GM19239 (cell line): ENCODE results near the gene PITX2.

Experiments
- DNase-seq: peaks from one replicate; pipeline ENCODE4 v3.0.0; 2011; ENCODE audit warnings: low spot score; ENCODE audit not compliant: insufficient read length
- FAIRE-seq: peaks from 2 replicates; lab custom pipeline; 2011; peaks lifted over from hg19 to GRCh38; lab: Jason Lieb, UNC

Gene PITX2

DNA sequence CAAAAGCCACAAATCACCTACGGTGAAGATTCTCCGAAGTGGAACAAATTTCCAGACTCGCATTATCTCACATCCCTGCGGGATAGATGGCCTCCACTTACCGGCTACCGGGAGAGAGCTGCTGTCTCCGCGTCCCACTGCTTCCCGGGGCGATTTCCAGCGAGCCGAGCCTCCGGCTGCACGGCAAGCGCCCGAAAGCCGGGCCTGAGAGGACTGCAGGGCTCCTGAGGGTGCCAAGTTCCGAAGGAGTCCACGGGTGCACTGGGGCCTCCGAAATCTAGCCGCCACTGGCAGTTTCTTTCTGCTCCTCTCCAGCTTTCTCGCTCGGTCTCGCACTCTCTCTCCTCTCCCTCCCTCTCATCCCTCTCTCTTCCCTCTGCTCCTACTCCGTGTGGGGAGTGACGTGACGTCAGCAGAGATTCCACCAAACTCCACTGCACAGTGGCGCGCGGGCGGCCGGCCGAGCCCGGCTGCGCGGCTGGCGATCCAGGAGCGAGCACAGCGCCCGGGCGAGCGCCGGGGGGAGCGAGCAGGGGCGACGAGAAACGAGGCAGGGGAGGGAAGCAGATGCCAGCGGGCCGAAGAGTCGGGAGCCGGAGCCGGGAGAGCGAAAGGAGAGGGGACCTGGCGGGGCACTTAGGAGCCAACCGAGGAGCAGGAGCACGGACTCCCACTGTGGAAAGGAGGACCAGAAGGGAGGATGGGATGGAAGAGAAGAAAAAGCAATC, 14.0 kb upstream of the PITX2 start:
- no peak for FAIRE-seq
- no peak for DNase-seq

DNA sequence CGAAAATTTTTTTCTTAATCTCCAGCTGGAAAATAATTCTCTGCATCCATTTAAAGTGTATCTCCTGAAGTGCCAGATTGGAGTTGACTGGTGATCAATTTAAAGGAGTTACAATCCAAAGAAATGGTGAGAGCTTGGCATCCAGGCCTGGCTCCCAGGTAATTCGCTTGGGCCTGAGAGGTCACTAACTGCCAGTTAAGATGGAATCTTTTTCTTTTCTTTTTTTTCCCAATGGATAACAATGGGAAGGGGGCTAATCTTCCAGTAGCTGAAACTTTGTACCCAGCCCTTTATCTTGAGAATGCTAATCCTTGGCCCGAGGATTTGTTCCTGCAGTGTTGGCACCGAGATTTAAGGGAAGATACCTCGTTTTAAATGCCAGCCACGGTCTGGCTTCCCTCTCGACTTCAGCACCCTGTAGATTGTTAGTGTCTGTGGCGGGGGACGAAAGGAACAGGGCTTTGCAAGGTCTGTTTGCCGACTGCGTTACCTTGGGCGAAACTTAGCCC, 13.3 kb upstream of the PITX2 start:
- DNase-seq (no peak), FAIRE-seq (no peak)

DNA sequence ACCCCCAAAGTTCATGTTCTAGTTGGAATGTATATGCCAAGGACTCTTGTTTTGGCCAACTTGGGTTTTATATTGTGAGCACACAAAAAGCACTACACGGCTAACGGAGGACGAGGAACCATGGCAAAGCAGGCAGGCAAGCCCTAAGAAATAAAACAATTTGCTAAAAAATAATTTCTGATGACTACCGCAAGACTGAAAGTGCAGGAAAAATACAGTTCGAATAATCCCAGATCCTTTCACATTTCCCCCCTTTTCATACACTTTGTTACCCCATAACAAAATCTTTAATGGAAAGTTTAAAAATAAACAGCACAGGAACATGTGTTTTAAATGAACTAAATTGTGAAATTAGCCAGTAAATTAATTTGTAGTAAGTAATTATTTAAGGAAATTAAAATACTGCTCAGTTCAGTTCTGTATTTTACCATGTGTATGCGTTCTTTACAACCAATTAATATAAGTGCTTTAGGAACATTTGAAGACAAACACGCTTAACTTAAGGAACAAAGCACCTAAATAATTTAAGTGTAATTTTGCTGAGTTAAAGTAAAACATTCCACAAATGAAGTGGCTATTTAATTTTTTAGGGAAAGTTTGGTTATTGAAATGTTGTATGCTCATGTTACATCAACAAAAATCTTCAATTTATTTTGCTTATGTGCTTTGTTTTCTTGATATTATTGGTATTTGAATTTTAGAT, 12.4 kb upstream of the PITX2 start:
- DNase-seq = no peak
- no peak for FAIRE-seq

DNA sequence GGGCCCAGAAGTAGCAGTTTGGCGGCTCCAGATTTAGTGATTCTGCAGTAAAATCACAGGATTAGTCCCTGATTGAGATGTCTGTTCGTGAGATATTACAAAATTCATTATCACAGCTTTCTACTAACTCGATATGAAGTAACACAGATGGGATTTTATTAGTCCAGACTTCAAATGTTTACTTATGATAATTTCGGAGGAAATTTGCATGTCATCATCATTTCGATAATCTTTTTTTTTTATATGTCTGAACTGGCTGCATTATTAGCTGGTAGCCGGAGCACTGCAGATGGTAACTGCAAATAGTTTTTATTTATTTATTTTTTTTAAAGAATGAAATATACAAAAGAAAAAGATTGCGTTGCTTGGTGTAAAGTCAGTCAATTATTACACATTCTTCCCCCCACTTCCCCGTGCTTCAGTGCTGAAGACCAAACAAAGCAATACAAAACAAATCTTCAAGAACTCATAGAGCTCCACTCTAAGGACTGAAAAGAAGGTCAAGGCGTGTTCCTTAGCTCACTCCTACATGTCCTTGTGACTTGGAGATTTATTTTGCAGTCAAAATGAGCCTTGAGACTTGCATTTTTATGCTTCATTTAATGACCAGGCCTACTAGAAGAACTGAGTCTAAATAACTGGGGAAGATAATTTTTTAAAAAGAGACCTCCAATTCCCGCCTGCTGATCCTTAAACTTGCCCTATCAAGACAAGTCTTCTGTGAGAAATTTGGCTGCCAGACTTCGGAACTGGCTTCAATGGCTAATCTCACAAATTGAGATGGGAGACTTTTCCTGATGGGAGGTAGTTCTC, 11.7 kb upstream of the PITX2 start:
- no peak for FAIRE-seq
- DNase-seq = no peak

DNA sequence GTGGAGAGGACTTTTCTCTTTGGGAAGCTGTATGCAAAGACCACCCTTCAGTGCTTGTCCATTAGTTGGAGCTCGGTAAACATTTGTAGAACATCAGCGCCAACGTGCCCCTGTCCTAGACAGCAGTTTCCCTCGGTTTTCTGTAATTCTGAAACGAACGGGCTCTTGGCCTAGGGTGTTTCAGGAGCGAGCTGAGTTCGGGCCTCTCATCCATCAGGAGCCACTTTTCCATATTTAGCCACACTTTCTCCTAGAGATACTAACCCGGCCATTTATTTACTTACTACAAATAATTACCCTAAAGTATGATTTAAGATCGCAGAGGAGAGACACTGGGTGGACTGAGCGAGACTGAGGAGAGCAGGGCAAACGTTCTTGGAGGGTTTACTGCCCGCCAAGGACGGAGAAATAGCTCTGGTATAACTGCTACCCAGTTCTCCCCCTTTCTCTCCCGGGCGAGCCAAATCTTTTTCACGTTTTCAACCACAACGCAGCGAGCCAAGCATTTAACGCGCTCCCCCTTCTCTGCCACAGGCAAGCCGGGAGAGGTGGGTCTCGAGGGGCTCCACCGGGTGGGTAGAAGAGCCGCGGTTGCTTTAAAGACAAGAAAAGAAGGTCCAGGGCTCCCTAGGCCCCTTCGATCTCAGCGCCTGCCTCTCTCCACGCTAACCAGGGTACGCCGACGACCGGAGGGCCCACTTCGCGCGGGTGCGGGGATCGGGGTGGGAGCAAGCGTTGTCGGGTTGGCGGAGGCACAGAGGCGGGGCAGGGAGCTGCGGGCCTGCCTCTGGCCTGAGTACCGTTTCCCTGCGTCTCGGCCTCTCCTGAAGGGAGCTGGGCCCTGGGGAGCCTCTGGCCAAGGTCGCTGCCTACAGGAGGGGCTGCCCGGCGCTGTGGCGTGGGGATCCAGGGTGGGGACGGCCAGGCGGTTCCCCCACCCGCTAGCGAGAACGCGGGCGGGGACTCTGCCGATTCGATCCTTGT, 10.8 kb upstream of the PITX2 start:
- DNase-seq (no peak), FAIRE-seq (no peak)

DNA sequence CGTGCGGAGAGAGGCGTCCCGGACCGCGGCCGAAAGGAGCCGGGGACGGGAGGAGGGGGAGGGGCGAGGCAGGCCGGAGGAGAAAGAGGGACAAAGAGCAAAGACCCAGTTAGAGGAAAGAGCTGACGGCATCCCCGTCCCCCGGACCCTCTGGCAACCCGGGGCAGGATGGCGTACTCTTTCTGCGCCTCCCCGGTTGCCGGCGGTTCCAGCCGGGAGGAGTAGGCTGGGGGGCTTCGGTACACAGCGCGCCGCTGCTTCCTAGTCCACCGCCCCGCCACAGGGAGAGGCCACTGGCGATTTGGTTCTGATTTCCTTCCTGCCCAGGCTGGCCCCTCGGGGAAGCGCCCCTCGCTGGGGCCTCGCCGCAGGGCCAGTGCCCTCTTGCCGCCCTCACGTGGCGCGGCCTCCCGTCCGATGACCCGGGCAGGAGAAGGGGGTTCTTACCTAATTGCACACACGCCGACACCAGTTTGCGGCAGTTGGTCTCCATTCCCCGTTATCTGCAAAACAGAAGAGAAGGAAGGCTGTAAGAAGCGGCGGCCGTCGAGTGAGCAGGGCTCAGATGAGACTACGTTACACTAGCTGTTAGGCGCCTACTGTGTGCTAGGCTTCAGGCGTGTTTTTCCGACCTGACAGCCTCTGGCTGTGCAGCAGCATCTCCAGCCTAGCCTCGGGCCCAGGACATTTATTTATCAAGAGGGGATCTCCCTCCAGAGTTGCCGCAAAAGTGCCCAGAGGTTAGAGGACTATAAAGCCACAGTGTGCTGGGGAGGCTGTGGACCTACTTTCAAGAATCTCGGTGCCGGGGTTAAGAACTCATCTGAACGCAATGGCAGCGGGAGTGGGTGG, 9.9 kb upstream of the PITX2 start:
- DNase-seq (no peak), FAIRE-seq (no peak)

DNA sequence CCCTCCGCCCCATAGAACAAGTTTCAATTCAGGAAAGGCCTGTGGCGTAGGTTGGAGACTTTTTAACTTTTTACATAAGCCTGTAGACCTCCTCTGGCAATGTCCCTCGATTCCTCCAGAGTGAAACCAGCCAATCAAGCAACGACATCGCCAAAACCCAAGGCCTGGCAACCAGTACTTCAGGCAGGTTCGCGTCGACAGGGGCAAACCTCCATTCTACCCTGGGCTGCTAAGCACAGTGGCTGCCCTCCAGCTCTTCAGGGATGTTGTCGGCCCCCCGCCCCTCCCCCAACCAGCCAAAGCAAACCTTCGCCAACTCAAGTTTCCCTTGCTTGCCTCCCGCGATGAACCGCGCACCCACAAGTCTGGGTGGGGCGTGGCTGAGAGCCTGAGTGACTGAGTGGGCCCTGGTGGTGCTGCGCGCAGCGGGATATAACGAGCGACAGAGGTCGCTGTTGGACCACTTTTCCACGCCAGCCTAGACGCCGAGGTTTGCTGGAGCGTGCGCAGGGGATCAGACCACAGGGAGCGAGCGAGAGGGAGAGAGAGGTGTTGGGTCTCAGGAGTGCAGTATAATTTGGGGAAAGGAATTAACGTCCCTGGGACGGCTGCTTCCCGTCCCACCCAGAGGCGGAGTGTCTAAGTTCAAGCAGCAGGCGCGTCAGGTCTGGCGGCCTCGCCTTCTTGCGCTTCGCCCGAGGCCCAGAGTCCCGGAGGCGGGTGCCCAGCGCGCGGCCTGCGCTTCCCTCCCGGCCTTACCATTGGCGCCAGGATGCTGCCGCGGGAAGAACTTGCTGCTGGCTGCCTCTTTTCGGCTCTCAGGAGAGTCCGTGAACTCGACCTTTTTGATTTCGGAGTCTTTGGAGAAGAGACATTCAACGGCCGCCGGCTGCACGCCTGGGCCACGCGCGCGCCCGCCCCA, 9.0 kb upstream of the PITX2 start:
- peak; percentile 68 for FAIRE-seq
- peak; percentile 73 for DNase-seq

DNA sequence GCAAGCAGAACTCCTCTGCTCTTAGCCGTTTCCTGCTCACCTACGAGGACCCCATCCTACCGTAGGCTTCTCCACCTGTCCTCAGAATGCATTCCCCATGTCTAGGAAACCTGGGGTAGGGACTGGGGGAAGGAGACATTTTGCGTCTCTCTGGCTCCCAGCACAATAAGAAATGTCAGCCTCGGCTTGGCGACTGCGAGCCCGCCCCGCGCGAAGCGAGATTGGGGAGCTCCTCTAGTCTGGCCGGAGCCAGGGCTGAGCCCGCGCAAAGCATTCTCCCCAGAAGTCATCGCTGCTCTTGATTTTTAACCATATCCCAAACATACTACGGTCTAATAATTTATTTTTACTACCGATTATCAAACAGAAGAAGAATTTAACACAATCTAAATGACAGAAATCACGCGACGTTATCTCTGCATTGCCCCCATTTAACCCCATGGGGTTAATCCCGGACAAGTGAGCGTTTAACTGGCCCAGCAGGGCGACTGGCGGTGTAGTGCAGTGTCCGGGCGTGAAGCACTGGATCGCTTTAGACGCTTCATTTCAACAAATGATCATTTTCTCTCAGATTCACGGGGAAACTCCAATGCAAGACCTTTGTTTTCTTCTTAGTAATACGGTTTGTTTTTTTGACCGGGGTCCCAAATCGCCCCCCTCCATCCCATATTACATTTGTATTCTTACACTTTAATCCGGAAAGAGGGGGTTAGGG, 8.0 kb upstream of the PITX2 start:
- DNase-seq (no peak), FAIRE-seq (no peak)

DNA sequence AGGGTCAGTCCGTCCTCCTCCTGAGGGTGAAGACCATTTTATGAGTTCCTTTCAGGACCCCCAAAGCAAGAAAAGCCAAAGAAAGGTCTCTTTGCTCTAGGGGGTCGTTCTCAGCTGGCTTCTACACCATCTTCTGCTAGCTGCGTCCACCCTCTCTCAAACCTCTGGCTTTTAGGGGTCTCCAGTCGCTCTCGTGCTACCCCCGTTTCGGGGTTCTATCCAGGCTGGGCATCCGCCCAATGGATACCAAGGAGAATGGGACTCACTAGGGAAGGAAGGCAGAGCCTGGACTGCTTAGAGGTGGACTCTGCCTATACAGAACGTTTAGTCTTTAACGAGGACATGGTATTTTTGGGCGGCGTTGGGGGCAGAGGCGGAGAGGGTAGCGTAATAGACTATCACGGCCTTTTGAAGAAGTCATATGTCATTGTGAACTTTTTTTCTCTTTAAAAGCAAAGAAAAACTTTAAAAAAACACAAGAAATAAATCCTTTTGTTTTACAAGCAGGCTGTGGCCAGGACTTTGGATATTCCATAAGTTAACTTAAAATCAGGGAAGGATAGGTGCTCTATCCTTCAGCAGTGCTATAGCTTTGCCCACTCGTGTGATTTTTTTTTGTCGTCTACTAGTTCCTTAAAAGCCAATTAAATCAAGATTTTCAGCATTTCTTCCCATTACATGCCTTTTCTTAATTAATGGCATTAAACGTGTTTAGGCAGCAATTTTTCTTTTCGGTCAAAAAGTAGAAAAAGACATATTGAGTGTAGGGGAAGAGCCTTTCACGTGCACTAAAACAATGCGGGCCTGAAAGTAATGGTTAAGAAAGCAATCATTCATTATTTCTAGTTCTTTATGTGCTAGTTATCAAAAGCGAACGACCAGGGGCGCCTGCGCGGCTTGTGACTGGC, 7.2 kb upstream of the PITX2 start:
- FAIRE-seq (no peak), DNase-seq (no peak)

DNA sequence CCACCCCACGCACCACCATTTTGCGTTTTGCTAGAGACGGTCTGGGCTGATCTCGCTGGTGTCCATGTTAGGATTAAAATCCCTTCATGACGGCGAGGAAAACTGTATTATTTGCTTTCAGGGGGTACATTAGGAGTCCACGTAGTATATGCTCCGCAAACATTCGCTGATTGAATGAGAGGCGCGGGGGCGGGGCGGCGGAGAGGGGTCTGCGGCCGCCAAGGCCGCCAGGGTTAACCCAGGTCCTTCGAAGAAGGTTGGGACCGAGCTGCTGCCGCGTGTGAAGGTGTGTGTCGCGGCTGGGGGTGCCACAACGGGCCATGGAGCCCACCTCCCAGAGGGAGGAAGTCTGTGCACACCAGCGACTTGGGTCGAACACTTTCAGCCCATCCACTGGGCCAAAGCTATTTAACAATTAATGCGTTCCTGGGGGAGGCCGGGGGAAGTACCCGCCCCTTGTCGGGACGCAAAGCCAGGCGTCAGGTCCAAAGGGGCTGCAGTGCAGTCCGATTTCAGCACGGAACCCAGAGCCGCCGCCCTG, 6.4 kb upstream of the PITX2 start:
- FAIRE-seq (no peak), DNase-seq (no peak)

DNA sequence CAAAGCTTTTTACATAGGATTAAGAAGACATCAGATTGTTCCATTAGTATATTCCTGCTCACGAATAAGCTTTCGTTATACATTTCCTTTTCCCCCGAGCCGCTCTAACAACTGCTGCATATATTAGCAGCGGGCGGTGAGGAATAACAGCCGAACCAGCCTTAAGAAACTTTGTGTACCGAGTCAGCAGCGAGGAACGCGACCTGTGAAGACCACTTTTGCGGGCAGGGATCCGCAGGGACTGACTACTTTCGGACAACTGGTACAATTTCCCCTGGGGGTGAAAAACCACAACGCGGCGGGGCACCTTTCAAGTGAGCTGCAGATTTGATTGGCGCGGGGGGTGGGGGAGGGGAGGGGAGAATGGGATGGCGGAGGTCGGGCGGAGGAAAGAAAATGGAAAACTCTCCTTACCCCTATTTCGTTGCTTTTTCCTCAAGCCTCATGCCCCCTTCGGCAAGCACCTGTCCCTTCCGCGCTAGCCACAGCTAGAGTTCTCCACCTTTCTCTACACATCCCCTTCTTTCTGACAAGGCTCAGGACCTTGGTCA, 5.9 kb upstream of the PITX2 start:
- FAIRE-seq (no peak), DNase-seq (no peak)

DNA sequence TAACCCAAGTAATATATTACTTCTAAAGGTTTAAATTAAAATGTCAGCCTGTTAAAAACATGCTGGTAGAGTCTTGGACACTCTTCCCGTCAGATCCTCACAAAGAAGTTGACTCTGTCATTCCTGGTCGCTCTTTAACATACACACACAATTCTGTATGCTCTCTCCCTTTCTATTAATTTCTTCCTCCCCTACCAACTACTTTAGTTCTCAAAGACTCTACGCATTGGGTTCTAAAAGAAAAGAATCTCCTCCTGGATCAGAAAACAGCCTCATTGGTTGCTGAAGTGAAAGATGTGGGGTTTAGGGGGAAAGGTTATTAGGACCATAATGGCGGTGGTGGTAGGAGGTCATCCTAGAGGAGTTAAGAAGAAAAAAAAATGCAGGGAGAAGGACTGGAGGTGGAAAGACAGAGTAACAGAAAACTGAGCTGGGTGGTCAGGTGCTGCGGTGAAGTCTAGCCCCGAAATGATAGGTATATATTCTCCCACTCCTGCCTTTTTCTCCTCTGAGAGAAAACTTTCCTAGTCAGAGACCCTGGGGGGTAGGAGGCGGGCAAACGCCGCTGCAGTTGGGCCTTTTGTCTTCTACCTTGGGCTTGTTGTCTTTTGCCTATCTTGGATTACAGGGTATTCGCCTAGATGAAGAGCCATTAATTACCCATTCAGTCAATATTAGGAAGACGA, 5.2 kb upstream of the PITX2 start:
- FAIRE-seq (no peak), DNase-seq (no peak)

DNA sequence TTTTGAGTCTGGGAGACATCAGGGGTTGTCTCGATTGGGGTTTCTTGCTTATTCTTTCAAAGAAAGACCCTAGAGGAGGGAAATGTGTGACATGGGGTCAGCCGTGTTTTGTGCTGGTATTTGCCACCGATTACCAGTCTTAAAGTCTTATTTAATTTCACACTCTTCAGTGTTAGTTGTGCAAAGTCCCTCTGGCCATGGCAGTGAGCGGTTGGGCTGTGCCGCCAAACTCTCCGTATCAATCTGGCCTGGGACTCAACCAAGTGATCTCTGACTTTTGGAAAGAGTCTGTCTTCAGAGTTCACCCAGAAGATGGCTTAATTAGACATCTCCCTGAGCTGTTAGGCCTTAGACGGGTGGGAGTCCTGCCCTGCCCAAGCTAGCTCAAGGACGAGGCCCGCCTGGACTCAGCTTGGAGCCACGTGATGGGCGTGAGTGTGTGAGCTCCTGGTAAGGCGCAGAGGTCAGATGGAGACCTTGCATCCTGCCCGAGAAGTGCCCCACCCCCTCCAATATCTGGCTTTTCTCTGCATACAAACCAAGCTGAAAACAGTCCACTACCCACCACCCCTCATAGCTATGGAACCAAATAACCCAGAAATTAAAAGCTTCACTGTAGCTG, 3.8 kb upstream of the PITX2 start:
- FAIRE-seq = no peak
- no peak for DNase-seq

DNA sequence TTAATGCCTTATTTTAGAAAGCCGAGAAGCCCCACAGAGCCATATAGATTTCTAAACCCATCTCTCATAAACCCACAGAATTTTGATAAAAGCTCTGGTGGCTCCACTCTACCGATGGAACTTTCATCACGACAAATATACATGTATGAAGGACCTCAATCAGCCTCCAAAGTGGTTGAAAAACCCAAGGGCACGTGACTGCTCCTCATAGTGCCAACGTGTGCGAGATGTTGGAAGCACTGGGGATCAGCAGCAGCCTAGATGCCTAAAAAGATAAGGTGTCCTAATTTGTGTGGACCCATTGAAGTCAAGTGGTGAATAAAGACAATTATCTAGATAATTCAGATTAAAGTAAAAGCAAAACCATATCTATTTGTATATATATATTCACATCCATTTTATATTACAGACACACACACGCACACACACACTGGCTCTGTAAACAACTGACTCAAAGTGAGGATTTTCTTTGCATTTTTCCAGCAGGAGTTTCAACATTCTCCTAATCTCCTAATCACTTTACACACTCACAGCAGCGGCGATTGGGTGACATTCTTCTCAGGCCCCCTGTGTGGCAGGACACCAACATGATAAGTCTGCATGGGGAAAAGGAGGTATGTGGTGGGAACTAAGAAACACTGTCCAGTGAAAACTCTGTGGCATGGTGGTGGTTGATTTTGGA, 2.8 kb upstream of the PITX2 start:
- no peak for DNase-seq
- FAIRE-seq = no peak
